Right lobe of liver (tissue), 6 donors: ENCODE results near the gene CORO2A. TPM values are rescaled to one million over a fixed set of nuclear protein-coding genes. Genes with fewer than 3 reads are reported as not detected.

Experiments used
- ATAC-seq, 4 donors: fragments of 200-7000 bp; cut with Tn5 transposase; one replicate each; pipeline ENCODE4 v1.9.1; 2020; ENCODE audit warnings: mild to moderate bottlenecking in 4 of 4, moderate library complexity in 4 of 4
- DNase-seq, 3 donors: peaks; one replicate each; pipeline ENCODE4 v3.0.0-alpha.2; 2020
- H3K27ac ChIP-seq, 3 donors: fragments of 200-600 bp; one replicate each; pipeline ENCODE4 v1.8.0; 2022
- H3K27me3 ChIP-seq, 2 donors: fragments of 200-600 bp; one replicate each; pipeline ENCODE4 v1.8.0; 2022
- H3K36me3 ChIP-seq, 4 donors: fragments of 200-600 bp; sonication (generic) in 1 of 4; one replicate each; pipeline versions ENCODE4 v1.5.1 to v1.8.0; 2017 to 2022; ENCODE audit warnings: control low read depth in 1 of 4
- H3K4me1 ChIP-seq, 4 donors: fragments of 200-600 bp; sonication (generic) in 1 of 4; one replicate each; pipeline versions ENCODE4 v1.5.1 to v1.8.0; 2017 to 2022; ENCODE audit warnings: control low read depth in 1 of 4
- H3K4me3 ChIP-seq, 3 donors: fragments of 200-600 bp; one replicate each; pipeline ENCODE4 v1.8.0; 2022
- H3K9me3 ChIP-seq, 4 donors: fragments of 200-600 bp; sonication (generic) in 1 of 4; one replicate each; pipeline versions ENCODE4 v1.5.1 to v1.8.0; 2017 to 2022; ENCODE audit warnings: control low read depth in 1 of 4
- POLR2A ChIP-seq: fragments of 450-650 bp; IDR thresholded peaks from one replicate; pipeline ENCODE4 v1.6.1; 2017; ENCODE audit warnings: antibody characterized with exemption, mild to moderate bottlenecking
- WGBS: methylation state at CpG from one replicate; pipeline ENCODE4 v1.1.6; 2018; ENCODE audit warnings: low coverage, low lambda C conversion rate; ENCODE audit not compliant: insufficient coverage; ENCODE audit errors: missing lambda C conversion rate; 5-methylcytosine and 5-hydroxymethylcytosine counted together
- intact Hi-C, 2 donors: fragments of 100-400 bp; cut with DNase I; formaldehyde crosslinking; loops; one replicate each; pipeline versions ENCODE4 v1.11.2 to v1.14.1; 2022
- total RNA-seq, 6 experiments: library from RNA; depleted of rRNA in 2 of 6; stranded (reverse); fragments of >200 nt in 2 of 6; fragmentation: NEBNext Ultra II Directional in 3 of 6; extraction: Animal tissue kit (Norgen Biotek cat#: 25700) in 3 of 6; gene quantifications; one replicate each; pipeline versions ENCODE4 v1.1.0 to v1.2.4, GENCODE V29; 2016 to 2023
- TF ChIP-seq, protein P1 (sequence below), 4 donors: fragments of 200-600 bp in 3 of 4; fragments of 450-650 bp in 1 of 4; IDR thresholded peaks; one replicate each; pipeline versions ENCODE4 v1.5.1 to v1.8.0; 2016 to 2022; ENCODE audit warnings: antibody characterized with exemption in 4 of 4, mild to moderate bottlenecking in 2 of 4
- donor health status: DM: no; HTN: yes; CAD: no.
- donor health status: DM: no; HTN: no; CAD: no.
- donor health status: DM: no; HTN: no; CAD: no.
- donor health status: DM: no; HTN: yes; CAD: no.
- donor health status: DM: no; HTN: yes; CAD: no.

CORO2A gene
- total RNA-seq, 6 experiments from 2014 or later = 0.67 to 6.2 (median 3.3) TPM

GRCh38 chr9:98215821-98216220 is 23.4 kb upstream of the CORO2A start:
- Histone ChIP-seq H3K27ac (peak overlapping the region; percentile 53 to 93 (median 83)), H3K4me3 (no peak overlapping the region), H3K9me3 (no peaks in the 10 kb centered on the region), H3K36me3 (peaks cover 0 to 2% (median 0%) of the 10 kb centered on the region in 4 donors), H3K4me1 (peaks cover 0 to 64% (median 30%) of the 10 kb centered on the region in 4 donors), H3K27me3 (no peaks in the 10 kb centered on the region)
- intact Hi-C loops = no loop called here
- WGBS = 82% methylated on average over 4 of the region's 9 CpGs
- DNase-seq (no peak), ATAC-seq (no peak)
- TF ChIP-seq, protein P1, sequence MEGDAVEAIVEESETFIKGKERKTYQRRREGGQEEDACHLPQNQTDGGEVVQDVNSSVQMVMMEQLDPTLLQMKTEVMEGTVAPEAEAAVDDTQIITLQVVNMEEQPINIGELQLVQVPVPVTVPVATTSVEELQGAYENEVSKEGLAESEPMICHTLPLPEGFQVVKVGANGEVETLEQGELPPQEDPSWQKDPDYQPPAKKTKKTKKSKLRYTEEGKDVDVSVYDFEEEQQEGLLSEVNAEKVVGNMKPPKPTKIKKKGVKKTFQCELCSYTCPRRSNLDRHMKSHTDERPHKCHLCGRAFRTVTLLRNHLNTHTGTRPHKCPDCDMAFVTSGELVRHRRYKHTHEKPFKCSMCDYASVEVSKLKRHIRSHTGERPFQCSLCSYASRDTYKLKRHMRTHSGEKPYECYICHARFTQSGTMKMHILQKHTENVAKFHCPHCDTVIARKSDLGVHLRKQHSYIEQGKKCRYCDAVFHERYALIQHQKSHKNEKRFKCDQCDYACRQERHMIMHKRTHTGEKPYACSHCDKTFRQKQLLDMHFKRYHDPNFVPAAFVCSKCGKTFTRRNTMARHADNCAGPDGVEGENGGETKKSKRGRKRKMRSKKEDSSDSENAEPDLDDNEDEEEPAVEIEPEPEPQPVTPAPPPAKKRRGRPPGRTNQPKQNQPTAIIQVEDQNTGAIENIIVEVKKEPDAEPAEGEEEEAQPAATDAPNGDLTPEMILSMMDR (IDR thresholded peaks at IDR 0.05) = peak in 2 of 4 donors; percentile 5 to 9
- no peak for TF ChIP-seq POLR2A

DNA sequence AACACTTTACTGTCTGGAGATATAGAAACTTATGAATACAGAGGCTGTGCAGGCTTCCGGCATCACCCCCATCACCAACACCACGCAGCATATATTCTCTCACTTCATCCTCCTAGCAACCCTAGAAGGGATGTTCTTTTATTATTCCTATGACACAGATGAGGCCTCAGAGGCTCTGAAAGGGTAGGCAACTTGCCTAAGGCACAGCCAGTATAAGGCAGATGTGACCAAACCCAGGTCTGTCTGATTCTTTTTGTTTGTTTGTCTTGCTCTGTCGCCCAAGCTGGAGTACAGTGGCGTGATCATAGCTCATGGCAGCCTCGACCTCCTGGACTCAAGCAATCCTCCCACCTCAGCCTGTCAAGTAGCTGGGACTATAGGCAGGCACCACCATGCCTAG is 22.8 kb upstream of the CORO2A start:
- WGBS = 17% methylated on average over 5 of the region's 5 CpGs
- ATAC-seq (peak; percentile 20 to 53 (median 28)), DNase-seq (no peak)
- no peaks in the 10 kb centered on the region for H3K9me3 ChIP-seq
- H3K27ac ChIP-seq = peak overlapping the region; percentile 53 to 93 (median 83)
- TF ChIP-seq POLR2A = no peak
- TF ChIP-seq, protein P1 (IDR thresholded peaks at IDR 0.05) = no peak
- intact Hi-C loops = no loop called here
- H3K27me3 ChIP-seq = no peaks in the 10 kb centered on the region
- H3K36me3 ChIP-seq = no peaks in the 10 kb centered on the region
- peaks cover 0 to 68% (median 30%) of the 10 kb centered on the region in 4 donors for H3K4me1 ChIP-seq
- H3K4me3 ChIP-seq = no peak overlapping the region

- peak overlapping the region; percentile 53 to 93 (median 83) for H3K27ac ChIP-seq
- intact Hi-C loops = no loop called here
- peak; percentile 66 to 90 (median 87) for DNase-seq
- H3K4me1 ChIP-seq = peaks cover 0 to 68% (median 28%) of the 10 kb centered on the region in 4 donors
- ATAC-seq = peak; percentile 51 to 81 (median 71)
- TF ChIP-seq POLR2A = no peak
- TF ChIP-seq, protein P1 (IDR thresholded peaks at IDR 0.05) = no peak
- H3K27me3 ChIP-seq = no peaks in the 10 kb centered on the region
- 17% methylated on average over 4 of the region's 6 CpGs for WGBS
- no peaks in the 10 kb centered on the region for H3K9me3 ChIP-seq
- H3K36me3 ChIP-seq = no peaks in the 10 kb centered on the region
- H3K4me3 ChIP-seq = peak overlapping the region in 1 of 3 donors; percentile 14
Measured at GRCh38 chr9:98214811-98215210, 22.4 kb upstream of the CORO2A start.

GRCh38 chr9:98211260-98211659 is 18.8 kb upstream of the CORO2A start:
- TF ChIP-seq, protein P1 (IDR thresholded peaks at IDR 0.05) = no peak
- TF ChIP-seq POLR2A = no peak
- DNase-seq (no peak), ATAC-seq (peak; percentile 6 to 31 (median 13))
- no peak overlapping the region for H3K4me3 ChIP-seq
- H3K27ac ChIP-seq = peak overlapping the region in 1 of 3 donors; percentile 31
- intact Hi-C loops = no loop called here
- no peaks in the 10 kb centered on the region for H3K36me3 ChIP-seq
- no peaks in the 10 kb centered on the region for H3K9me3 ChIP-seq
- 100% methylated on average over 1 of the region's 3 CpGs for WGBS
- H3K4me1 ChIP-seq = peaks cover 0 to 35% (median 11%) of the 10 kb centered on the region in 4 donors
- H3K27me3 ChIP-seq = no peaks in the 10 kb centered on the region
